GM08714 (cell line): ENCODE measurements around the gene ORC6.

Experiments
- H3K4me3 ChIP-seq: fragments of 200-500 bp; sonication (Bioruptor generic); 2 replicates; pipeline ENCODE4 v1.5.1; 2014; ENCODE audit warnings: mild to moderate bottlenecking, low read length, inconsistent platforms
- ZNF274 ChIP-seq: IDR thresholded peaks from 2 replicates; pipeline ENCODE4 v1.6.1; 2012; ENCODE audit warnings: mild to moderate bottlenecking, low read depth, low read length

ORC6 gene

DNA sequence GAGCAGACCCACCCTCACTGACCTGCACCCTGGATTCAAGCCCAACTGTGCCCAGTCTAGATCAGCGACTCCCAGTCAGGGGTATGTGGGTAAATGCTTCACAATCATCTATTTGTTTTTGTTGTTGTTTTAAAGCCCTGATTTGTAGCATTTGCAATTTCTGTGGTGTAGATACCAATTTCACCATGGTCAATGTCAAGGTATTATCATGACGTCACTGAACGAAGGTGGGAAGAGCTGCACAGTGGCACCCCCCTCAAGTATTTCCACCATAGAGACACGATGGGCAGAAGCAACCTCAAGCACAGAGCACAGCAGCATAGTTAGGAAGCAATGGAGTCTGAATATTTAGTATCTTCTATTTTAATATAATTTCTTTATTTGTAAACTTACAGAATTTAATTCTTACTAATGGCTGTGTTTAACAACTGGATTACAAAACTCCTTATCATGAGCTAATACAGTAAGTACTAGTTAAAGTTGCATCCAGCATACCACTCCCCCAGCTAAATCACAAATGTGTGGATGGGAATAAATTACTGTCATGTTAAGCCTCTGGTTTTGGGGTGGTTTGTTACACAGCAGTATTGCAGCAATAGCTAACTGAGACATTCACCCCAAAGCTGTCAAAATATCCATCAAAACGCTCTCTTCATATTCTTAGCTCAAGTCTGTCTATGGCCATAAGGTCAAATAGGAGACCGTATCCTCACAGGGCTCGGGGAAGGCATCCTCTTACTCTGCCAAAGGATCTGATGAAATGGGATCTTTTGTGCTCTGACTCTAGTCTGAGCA is 25.5 kb downstream of the ORC6 start:
- H3K4me3 ChIP-seq: no peak overlapping the region
- TF ChIP-seq ZNF274: no peak

DNA sequence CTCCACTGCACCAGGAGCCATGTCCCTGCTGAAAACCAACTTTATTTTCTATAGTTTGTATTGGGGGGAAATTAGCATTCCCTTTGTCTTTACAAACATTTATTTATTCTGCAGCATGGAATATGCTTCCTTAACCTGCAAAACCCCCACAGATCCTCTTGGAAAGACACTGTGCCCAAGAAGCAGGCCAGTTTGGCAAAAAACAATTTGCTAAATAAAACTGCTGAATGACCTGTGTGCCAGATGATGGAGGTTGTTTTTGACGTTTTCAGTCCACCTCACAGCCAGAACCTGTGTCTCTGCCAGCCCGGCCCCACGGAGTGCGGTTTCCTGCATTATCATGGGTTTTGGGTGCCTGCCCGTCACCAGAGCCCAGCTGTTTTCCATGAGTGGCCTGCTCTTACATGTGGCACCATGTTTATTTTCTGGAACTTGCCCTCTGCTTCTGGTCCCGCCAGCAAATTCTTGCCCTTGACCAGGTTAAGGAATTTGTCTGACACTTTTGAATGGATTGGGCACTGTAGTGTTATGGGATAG is 26.4 kb downstream of the ORC6 start:
- no peak for TF ChIP-seq ZNF274

DNA sequence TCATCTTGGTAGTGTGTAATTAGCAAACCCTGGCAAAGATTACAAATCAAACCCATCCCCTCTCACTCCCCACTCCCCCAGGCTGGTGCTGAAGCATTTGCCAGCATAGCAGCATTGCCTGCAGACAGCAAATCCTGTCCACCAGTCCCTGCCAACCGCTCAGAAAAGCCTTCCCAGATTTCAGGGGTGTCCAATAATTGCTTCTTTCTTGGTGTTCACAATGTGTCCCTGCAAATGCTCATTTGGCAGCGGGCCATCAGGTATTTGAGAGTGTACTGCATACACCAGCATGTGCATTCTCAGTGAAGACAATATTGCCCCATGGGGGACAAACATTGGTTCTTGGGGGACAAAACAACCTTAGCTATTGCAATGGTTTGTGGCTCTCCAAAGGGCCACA is 28.2 kb downstream of the ORC6 start:
- H3K4me3 ChIP-seq: no peak overlapping the region
- TF ChIP-seq ZNF274: no peak

More for the DNA sequence above, 26.4 kb downstream of the ORC6 start:
- no peak overlapping the region for H3K4me3 ChIP-seq

DNA sequence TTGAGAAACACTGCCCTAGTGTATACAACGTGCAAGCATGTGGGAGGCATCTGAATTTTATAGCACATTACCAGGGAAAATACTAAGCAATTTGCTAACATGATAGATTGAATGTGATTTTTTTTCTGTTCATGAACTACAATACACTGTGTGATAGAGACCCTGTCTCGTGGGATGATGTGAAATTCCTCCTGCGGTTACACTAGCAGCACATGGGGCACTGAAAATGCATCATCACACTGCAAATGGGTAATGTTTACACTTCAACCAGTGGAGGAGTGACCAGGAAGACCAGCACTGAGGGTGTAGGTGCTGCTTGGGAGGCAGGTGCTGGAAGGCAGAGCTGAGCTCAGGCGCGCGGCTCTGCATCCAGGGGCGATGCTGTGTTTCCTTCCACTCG is 28.8 kb downstream of the ORC6 start:
- TF ChIP-seq ZNF274: no peak
- no peak overlapping the region for H3K4me3 ChIP-seq

DNA sequence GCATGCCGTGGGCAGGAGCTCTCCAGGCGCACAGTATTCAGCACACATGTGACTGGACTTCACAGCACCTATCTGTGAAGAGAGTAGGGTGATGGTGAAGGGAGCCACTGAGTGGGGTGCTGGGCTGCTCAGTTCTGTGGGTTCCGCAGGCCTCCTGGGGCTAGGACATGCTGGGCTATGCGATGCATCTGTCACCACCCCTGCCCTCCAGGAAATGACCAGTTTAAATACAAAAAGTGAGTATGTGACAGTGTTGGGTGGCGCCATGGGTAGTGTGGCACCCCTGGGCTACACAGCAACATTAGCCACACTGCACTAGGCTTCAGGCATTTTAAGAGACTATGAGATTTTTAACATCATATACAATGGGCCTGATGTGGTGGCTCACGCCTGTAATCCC is 30.1 kb downstream of the ORC6 start:
- TF ChIP-seq ZNF274: no peak
- no peak overlapping the region for H3K4me3 ChIP-seq

DNA sequence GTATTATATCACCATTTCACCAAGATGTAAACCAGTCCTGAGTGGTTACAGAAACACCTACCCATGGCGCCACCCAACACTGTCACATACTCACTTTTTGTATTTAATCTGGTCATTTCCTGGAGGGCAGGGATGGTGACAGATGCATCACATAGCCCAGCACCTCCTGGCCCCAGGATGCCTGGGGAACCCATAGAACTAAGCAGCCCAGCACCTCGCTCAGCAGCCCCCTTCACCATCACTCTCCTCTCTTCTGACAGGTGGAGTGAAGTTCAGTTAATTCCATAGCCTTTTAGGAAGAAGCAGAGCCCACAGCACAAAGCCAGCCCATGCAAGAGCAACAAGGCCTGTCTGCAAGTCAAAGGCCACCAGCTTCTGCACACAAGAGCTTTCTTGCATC is 31.2 kb downstream of the ORC6 start:
- no peak for TF ChIP-seq ZNF274
- no peak overlapping the region for H3K4me3 ChIP-seq

DNA sequence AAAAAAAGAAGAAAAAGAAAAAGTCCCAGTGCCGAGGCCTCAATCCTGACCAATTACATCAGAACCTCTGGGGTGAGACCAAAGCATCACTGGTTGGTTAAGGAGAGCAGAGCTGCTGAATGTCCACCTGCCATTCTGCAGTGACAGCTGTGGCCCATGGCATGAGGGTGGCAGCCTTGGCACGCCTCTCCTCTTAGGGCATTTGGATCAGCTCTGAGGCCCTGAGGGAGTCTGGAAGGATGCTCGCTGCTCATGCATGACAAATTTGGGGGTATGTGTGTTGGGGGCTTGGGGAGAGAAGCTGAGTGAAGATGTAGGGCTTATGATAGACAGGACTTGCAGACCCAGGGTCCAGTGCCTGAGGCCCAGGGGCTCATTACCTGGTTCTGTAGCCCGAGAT is 32.4 kb downstream of the ORC6 start:
- no peak overlapping the region for H3K4me3 ChIP-seq
- no peak for TF ChIP-seq ZNF274

DNA sequence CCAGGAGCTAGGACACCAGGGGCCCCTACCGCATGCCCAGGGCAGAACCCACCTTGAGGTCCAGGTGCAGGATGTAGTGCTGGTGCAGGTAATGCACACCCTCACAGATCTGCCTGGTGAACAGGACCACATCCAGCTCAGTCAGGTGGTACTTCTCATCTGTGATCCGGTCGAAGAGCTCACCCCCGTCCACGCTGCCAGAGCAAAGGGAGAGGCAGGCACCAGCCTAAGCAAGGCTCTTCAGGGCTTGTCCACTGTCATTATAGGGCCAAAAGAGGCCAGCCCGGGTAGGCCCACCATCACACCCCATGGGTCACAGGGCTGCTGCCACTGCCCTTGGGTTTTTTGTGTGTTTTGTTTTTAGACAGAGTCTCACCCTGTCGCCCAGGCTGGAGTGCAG is 37.7 kb downstream of the ORC6 start:
- no peak for TF ChIP-seq ZNF274
- no peak overlapping the region for H3K4me3 ChIP-seq

DNA sequence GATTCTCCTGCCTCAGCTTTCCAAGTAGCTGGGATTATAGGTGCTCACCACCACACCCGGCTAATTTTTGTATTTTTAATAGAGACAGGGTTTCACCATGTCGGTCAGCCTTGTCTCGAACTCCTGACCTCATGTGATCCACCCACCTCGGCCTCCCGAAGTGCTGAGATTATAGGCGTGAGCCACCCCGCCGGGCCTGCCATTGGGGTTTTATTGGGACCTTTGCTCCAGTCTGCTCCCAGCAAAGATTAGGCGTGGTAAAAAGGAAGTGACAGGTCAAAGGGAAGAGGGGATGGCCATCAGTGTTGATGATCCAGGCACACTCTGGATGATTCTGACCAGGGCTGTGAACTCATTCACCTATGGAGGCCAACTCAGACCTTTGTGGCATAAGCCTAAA is 38.2 kb downstream of the ORC6 start:
- no peak overlapping the region for H3K4me3 ChIP-seq
- no peak for TF ChIP-seq ZNF274

DNA sequence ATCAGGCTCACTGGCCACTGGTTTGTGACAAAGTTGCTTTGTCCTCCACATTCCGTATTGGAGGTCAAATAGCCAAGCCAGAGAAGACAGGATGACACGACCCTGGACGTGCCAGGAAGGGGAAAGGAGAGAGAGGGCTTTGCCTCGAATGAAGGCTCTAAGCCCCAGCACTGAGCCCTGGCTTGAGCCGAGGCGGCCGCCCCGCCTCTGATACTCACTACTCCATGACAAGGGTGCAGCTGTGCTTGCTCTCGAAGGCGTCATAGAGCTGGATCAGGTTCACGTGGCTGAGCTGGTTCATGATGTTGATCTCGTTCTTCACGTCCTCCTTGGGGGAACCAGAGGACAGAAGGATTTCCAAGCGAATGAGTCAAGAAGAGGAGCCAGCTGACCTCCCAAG is 39.3 kb downstream of the ORC6 start:
- TF ChIP-seq ZNF274: no peak

DNA sequence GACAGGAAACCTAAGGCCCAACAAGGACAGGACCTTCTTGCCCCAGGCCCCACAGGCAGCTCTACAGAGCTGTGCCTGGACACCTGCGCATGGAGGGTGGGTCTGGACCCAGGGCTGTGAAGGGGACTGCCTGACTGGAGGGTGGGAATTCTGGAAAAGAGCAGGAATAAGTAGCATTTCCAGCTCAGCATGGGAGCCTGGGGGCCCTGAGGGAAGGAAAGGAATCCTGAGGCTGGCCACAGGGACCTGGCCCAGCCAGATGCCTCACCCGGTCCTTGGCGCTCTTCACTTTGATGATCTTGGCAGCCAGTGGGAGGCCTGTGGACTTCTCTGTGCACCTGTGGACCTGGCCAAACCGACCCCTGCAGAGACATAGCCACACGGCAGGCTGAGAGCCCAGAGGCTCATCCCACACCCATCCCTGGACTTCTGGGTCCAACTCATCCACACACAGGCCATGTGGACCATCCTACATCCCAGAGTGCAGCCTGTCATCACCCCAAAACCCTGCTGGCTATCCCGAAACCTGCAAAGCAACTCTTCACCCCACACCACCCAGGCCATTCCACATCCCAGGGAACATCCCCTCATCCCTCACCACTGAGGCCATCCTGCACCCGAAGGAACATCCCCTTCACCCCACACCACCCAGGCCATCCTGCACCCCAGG is 40.0 kb downstream of the ORC6 start:
- no peak for TF ChIP-seq ZNF274

More for the DNA sequence above, 39.3 kb downstream of the ORC6 start:
- no peak overlapping the region for H3K4me3 ChIP-seq

DNA sequence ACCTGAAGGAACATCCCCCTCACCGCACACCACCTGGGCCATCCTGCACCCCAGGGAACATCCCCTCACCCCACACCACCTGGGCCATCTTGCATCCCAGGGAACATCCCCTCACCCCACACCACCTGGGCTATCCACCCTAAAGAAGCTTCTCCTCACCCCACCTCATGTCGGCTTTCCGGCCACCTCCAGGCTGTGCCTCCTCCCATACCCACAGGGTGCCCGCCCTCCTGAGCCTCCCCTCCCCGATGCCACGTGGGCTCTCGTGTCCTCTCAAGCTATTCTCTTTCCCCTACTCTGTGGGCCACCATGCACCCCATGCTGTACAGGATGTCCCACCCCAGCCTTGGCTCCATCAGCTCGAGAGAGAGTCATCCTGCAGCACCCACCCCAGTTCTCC is 40.7 kb downstream of the ORC6 start:
- H3K4me3 ChIP-seq: no peak overlapping the region
- TF ChIP-seq ZNF274: no peak

More for the DNA sequence above, 40.0 kb downstream of the ORC6 start:
- H3K4me3 ChIP-seq: no peak overlapping the region

DNA sequence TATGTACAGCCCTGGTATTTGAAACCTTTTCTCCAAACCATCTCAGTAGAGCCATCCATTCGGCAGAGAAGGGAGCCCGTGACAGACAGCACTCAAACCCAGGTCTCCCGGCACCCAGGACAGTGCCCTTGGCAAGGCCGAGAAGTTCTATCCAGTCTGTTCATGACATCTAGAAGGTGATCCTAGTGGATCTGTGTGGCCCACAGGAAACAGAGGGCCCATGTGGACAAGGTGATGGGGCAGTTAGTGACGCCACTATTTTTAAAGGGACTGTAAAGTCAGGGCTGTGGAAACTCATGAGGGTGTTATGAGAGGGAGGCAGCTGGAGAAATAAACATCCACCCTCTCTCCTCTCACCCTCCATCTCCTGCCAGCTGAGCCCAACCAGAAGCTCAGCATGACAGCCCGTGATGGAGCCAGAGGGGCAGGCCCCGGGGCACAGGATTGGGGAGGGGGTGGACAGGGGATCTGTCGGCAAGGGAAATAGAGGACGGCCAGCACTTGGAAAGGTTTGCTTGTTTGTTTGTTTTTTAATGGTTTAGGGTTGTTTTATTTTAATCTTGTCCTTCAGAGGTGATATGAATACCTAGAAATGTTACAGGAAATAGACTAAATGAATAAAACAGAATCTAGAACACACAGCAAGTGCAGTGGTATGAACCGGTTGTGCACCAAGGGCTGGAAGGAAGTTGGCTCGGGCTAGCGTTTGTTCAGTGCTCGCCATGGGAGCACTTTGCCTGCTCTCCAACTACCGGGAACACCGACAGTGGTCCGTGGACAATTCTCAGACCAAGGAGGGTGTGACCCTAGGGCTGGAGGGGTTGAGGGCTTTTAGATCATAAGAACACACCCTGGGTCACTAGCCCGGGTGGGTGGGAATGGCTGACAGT is 41.6 kb downstream of the ORC6 start:
- H3K4me3 ChIP-seq: no peak overlapping the region
- TF ChIP-seq ZNF274: no peak
